Activated T-cell treated with anti-CD3 and anti-CD28 coated beads for 48 hours (primary cell): ENCODE data around the gene MYBL2.
"Not testable (repeated sequence)": the region's sequence is repeated elsewhere in the genome, so short reads cannot be mapped to it uniquely, and the experiment has no call there.

Experiments used
- DNase-seq: peaks from one replicate; pipeline ENCODE4 v3.0.0-alpha.2; 2020; ENCODE audit warnings: low read depth

MYBL2 gene

DNA sequence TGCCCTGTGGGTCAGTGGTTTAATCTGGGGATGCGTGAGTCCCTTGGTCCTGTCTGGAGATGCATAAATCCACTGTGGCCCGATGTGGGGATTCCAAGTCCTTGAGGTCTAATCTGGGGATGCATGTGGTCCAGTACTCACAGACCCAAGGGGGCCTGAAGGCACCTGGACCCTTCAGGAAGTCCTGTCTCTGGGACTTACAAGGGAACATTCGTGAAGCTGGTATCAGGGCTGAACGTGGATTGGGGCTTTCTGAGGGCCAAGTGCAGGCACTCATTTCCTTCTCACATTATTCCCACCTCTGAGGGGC lies 85.1 kb downstream of the MYBL2 start:
- DNase-seq: no peak

GRCh38 chr20:43752561-43753301 lies 85.8 kb downstream of the MYBL2 start:
- peak; percentile 40 for DNase-seq

- DNase-seq: no peak
Observed at GRCh38 chr20:43755390-43755789, 88.5 kb downstream of the MYBL2 start.

DNA sequence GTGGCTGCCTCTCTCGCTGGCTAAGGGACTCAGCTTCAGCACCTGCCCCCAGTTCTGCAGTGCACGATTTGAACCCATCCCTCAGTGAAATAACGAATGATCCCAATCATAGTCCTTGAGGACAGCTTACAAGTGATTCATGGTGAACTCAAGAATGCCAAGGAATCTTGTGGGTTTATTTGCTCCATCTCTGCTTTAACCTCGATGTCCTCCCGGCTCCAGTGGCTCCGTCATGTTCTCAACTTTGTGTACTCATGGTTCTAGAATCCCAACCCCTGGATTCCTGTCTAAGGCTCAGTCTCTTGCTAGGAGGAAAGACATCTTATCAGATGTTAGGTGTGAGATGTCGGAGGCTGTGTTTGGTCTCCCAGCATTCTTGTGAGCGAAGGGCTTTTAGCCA lies 88.9 kb downstream of the MYBL2 start:
- DNase-seq: no peak

GRCh38 chr20:43757888-43758287 lies 91.0 kb downstream of the MYBL2 start:
- DNase-seq: not testable (repeated sequence)

DNA sequence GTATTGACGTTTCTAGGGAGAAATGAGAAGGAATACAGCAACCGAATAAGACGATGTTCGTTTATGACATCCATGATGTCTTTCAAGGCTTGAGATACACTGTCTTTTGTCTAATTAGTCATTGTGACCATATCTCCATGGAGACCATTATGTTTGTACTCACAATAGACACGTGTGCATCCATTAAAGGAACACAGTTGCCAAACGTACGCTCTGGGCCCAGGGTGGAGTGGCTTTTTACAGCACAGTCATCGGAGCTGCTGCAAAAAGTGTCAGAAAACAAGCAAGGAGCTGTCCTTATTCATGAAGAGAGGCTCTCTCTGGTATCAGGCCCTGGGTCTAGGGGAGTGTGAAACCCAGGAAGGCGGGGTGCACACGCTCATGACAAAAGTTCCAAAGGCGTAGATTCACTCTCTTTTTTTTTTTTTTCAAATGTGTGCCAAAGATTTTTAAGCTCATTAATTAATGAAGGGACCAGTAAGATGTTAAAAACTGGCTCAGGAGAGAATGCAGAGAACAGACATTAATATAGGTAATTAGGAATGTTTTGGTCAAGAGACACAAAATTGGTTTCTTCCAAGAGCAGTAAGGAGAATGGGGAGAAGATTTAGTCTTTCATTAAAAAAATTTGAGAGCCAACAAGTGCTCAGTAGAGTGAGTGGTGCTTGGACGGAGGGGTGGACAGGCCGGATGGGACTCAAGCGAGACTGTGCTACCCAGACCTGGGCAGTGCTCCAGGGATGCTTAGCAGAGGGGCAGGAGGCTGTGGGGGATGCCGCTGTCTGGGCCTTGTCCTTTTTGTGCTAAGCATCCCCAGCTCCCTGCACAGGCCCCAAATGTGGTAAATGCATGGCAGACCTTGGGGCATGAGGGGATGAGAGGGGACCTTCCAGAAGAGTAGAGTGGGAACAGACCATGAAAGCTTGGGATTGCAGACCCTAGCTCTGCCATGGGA lies 94.7 kb downstream of the MYBL2 start:
- no peak for DNase-seq

DNA sequence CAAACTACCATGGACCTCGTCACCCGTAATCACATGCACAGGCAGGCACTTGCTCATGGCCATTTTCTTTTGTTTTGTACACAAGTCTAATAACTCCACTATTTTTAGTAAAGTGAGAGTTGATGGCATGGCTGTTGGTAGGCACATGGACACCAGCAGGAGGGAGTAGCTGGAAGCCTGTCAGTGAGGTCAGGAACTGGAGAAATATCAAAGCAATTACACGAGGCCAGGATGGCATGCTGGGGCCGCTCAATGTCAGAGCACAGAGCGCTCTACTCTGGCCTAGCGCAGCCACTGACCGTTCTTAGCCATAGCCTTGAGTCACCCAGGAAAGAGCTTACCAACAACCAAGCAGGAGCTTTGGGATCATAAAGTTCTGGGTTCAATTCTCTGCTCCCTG lies 96.0 kb downstream of the MYBL2 start:
- no peak for DNase-seq

- DNase-seq: no peak
Observed at GRCh38 chr20:43765916-43766315, 99.0 kb downstream of the MYBL2 start.
